PFSK-1 (cell line): ENCODE results near the gene CABLES1.

Source experiments
- POLR2AphosphoS5 ChIP-seq: IDR thresholded peaks from 2 replicates; pipeline ENCODE4 v1.6.1; 2012; ENCODE audit warnings: low read depth, mild to moderate bottlenecking, control low read depth, low read length, moderate library complexity
- SIN3A ChIP-seq: IDR thresholded peaks from 2 replicates; pipeline ENCODE4 v1.6.1; 2012; ENCODE audit warnings: mild to moderate bottlenecking, low read length, moderate library complexity, borderline replicate concordance; ENCODE audit not compliant: insufficient read depth
- TAF1 ChIP-seq: IDR thresholded peaks from 2 replicates; pipeline ENCODE4 v1.6.1; 2012; ENCODE audit warnings: low read length, control low read depth, borderline replicate concordance; ENCODE audit not compliant: insufficient read depth

GRCh38 chr18:23141104-23141999, 6.1 kb downstream of the CABLES1 start:
- TF ChIP-seq POLR2AphosphoS5 (no peak), SIN3A (no peak), TAF1 (no peak)
